Common myeloid progenitor, CD34-positive (primary cell): ENCODE data around the gene RASSF5.
A peak's percentile ranks its signal among the peaks of the same experiment; 100 is the strongest.

Experiments
- CTCF ChIA-PET: fragments of 350-600 bp; sonication (Branson Sonifier 250); formaldehyde crosslinking; loops from one replicate; lab custom pipeline; 2021; ENCODE audit warnings: antibody characterized with exemption; lab: Charles Lee
- POLR2A ChIA-PET: fragments of 350-600 bp; sonication (Branson Sonifier 250); formaldehyde crosslinking; loops from one replicate; lab custom pipeline; 2021; ENCODE audit warnings: antibody characterized with exemption; lab: Charles Lee
- DNase-seq, 3 donors: peaks; one replicate each; pipeline versions ENCODE4 v3.0.0 to v3.0.0-alpha.2; 2013
- H3K27ac ChIP-seq, 2 experiments: 1 replicate in 1 of 2; 2 replicates in 1 of 2; pipeline ENCODE4 v1.7.0; 2013; ENCODE audit warnings: inconsistent platforms in 2 of 2, low read length in 2 of 2, mild to moderate bottlenecking in 2 of 2, low read depth in 1 of 2, moderate library complexity in 1 of 2; ENCODE audit not compliant: severe bottlenecking in 2 of 2, insufficient read depth in 1 of 2, poor library complexity in 1 of 2
- H3K27me3 ChIP-seq, 5 experiments: replicated peaks in 2 of 5; 1 replicate in 3 of 5; 2 replicates in 2 of 5; pipeline versions ENCODE4 v1.6.1 to v1.7.0; 2013; ENCODE audit warnings: low read length in 4 of 5, mild to moderate bottlenecking in 2 of 5, moderate library complexity in 2 of 5, inconsistent platforms in 1 of 5; ENCODE audit not compliant: insufficient read depth in 5 of 5, control insufficient read depth in 4 of 5
- H3K36me3 ChIP-seq, 4 experiments: 1 replicate in 2 of 4; 2 replicates in 2 of 4; pipeline versions ENCODE4 v1.6.1 to v1.7.0; 2013; ENCODE audit warnings: low read length in 3 of 4, control low read depth in 1 of 4, mild to moderate bottlenecking in 1 of 4; ENCODE audit not compliant: control insufficient read depth in 4 of 4, insufficient read depth in 4 of 4
- H3K4me1 ChIP-seq, 4 experiments: 1 replicate in 3 of 4; 2 replicates in 1 of 4; pipeline versions ENCODE4 v1.6.1 to v1.7.1; 2013; ENCODE audit warnings: low read length in 3 of 4, mild to moderate bottlenecking in 3 of 4, control low read depth in 1 of 4, inconsistent platforms in 1 of 4, moderate library complexity in 1 of 4; ENCODE audit not compliant: control insufficient read depth in 4 of 4, insufficient read depth in 4 of 4; ENCODE audit errors: control extremely low read depth in 1 of 4
- H3K4me3 ChIP-seq, 7 experiments: 1 replicate in 4 of 7; 2 replicates in 3 of 7; pipeline versions ENCODE4 v1.5.1 to v1.7.0; 2013; ENCODE audit warnings: mild to moderate bottlenecking in 7 of 7, low read length in 6 of 7, moderate library complexity in 6 of 7, inconsistent platforms in 2 of 7, low read depth in 2 of 7, control low read depth in 1 of 7; ENCODE audit not compliant: insufficient read depth in 4 of 7, control insufficient read depth in 1 of 7; ENCODE audit errors: extremely low read depth in 1 of 7
- H3K9me3 ChIP-seq, 5 experiments: 1 replicate in 4 of 5; 2 replicates in 1 of 5; pipeline versions ENCODE4 v1.6.1 to v1.7.1; 2013; ENCODE audit warnings: low read length in 4 of 5, mild to moderate bottlenecking in 2 of 5, inconsistent platforms in 1 of 5, low read depth in 1 of 5, moderate library complexity in 1 of 5; ENCODE audit not compliant: control insufficient read depth in 4 of 5, insufficient read depth in 2 of 5; ENCODE audit errors: control extremely low read depth in 1 of 5
- WGBS: methylation state at CpG from one replicate; pipeline ENCODE4 v1.1.5; 2013; ENCODE audit not compliant: insufficient coverage; 5-methylcytosine and 5-hydroxymethylcytosine counted together

Gene RASSF5

DNA sequence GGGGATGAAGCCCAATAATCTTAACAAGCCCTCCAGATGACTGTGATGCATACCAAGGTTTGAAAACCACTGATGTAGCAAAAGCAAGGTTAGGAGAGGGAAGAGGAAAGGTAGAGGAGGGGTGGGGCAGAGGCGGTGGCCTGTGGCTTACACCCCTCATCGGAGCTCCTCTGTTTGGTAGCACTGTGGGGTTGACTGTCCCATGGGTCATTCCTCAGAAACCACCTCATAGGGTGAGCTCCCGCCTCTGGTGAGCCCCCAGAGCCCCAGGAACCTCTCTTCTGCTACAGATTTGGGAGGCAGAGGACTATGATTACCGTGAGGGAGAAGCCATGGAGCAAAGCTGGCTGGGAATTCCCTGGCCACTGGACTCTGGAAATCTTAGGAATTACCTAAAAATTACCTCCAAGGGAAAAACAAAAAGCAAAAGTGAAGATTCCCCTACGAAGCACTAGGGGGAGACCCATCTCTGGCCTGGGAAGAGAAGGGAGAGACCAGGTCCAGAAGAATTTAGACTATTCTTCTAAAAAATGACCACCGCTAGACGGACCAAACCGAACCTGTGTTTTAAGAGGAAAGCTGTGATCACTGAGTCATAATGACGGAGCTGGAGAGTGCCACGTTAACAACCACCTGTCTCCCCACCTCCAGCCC, 1.5 kb upstream of the RASSF5 start:
- Histone ChIP-seq H3K27ac (no peak overlapping the region), H3K9me3 (no peaks in the 10 kb centered on the region), H3K4me3 (no peak overlapping the region), H3K27me3 (peaks cover 0 to 51% (median 20%) of the 10 kb centered on the region in 5 experiments), H3K4me1 (peaks cover 0 to 38% (median 28%) of the 10 kb centered on the region in 4 experiments), H3K36me3 (no peaks in the 10 kb centered on the region)
- WGBS: 64% methylated on average over 4 of the region's 10 CpGs
- peak in 2 of 3 donors; percentile 9 to 14 for DNase-seq
- POLR2A ChIA-PET: no interaction called here
- CTCF ChIA-PET: interaction anchor here (0.6 to 3.1 kb wide), 15 partner anchors 8 to 944 kb away, joined by 3 to 23 read pairs (median 3); no protein-coding TSS in a partner anchor

- peak in 2 of 3 donors; percentile 32 to 38 for DNase-seq
- H3K36me3 ChIP-seq: no peaks in the 10 kb centered on the region
- no peaks in the 10 kb centered on the region for H3K9me3 ChIP-seq
- no peak overlapping the region for H3K27ac ChIP-seq
- peaks cover 0 to 51% (median 20%) of the 10 kb centered on the region in 5 experiments for H3K27me3 ChIP-seq
- POLR2A ChIA-PET: no interaction called here
- WGBS: 11% methylated on average over 38 of the region's 48 CpGs
- peaks cover 0 to 38% (median 28%) of the 10 kb centered on the region in 4 experiments for H3K4me1 ChIP-seq
- CTCF ChIA-PET: interaction anchor here (0.6 to 3.1 kb wide), 16 partner anchors 9 to 87 kb away, joined by 3 to 23 read pairs (median 4); no protein-coding TSS in a partner anchor
- H3K4me3 ChIP-seq: peak overlapping the region; percentile 29 to 76 (median 61)
These were observed 687 bp upstream of the RASSF5 start for GRCh38 chr1:206506405-206507283.

- POLR2A ChIA-PET: no interaction called here
- Histone ChIP-seq H3K4me1 (peaks cover 0 to 38% (median 31%) of the 10 kb centered on the region in 4 experiments), H3K27ac (no peak overlapping the region), H3K4me3 (peak overlapping the region in 4 of 7 experiments; percentile 61 to 76 (median 64)), H3K27me3 (peaks cover 0 to 51% (median 20%) of the 10 kb centered on the region in 5 experiments), H3K36me3 (no peaks in the 10 kb centered on the region), H3K9me3 (no peaks in the 10 kb centered on the region)
- CTCF ChIA-PET: interaction anchor here (1.5 to 3.1 kb wide), 3 partner anchors 13 to 84 kb away, joined by 4 to 23 read pairs (median 14); no protein-coding TSS in a partner anchor
- 14% methylated on average over 2 of the region's 15 CpGs for WGBS
- peak; percentile 14 to 26 (median 25) for DNase-seq
These were observed 979 bp downstream of the RASSF5 start for GRCh38 chr1:206508130-206508889.

- H3K27ac ChIP-seq: no peak overlapping the region
- H3K27me3 ChIP-seq: peaks cover 0 to 51% (median 20%) of the 10 kb centered on the region in 5 experiments
- ChIA-PET POLR2A (interaction anchor here (0.6 kb wide), 1 partner anchor 11 kb away, joined by 3 read pairs; no protein-coding TSS in a partner anchor), CTCF (no interaction called here)
- WGBS: 76% methylated on average over 5 of the region's 6 CpGs
- H3K36me3 ChIP-seq: no peaks in the 10 kb centered on the region
- DNase-seq: no peak
- peaks cover 0 to 38% (median 27%) of the 10 kb centered on the region in 4 experiments for H3K4me1 ChIP-seq
- H3K9me3 ChIP-seq: no peaks in the 10 kb centered on the region
- H3K4me3 ChIP-seq: no peak overlapping the region
These were observed 1.6 kb downstream of the RASSF5 start for GRCh38 chr1:206508956-206509355.

GRCh38 chr1:206509612-206510257, 2.4 kb downstream of the RASSF5 start:
- POLR2A ChIA-PET: interaction anchor here (0.6 kb wide), 1 partner anchor 12 kb away, joined by 3 read pairs; no protein-coding TSS in a partner anchor
- Histone ChIP-seq H3K9me3 (no peaks in the 10 kb centered on the region), H3K4me3 (no peak overlapping the region), H3K36me3 (no peaks in the 10 kb centered on the region), H3K27me3 (peaks cover 0 to 51% (median 20%) of the 10 kb centered on the region in 5 experiments), H3K27ac (no peak overlapping the region), H3K4me1 (peaks cover 0 to 33% (median 24%) of the 10 kb centered on the region in 4 experiments)
- no peak for DNase-seq
- CTCF ChIA-PET: interaction anchor here (1.6 kb wide), 1 partner anchor 75 kb away, joined by 4 read pairs; no protein-coding TSS in a partner anchor
- 93% methylated on average over 8 of the region's 12 CpGs for WGBS

GRCh38 chr1:206510371-206510770, 3.0 kb downstream of the RASSF5 start:
- H3K27me3 ChIP-seq: peaks cover 0 to 48% (median 20%) of the 10 kb centered on the region in 5 experiments
- WGBS: 94% methylated on average over 3 of the region's 5 CpGs
- no peaks in the 10 kb centered on the region for H3K36me3 ChIP-seq
- ChIA-PET POLR2A (no interaction called here), CTCF (interaction anchor here (1.6 kb wide), 1 partner anchor 74 kb away, joined by 4 read pairs; no protein-coding TSS in a partner anchor)
- H3K27ac ChIP-seq: no peak overlapping the region
- DNase-seq: no peak
- H3K4me3 ChIP-seq: no peak overlapping the region
- no peaks in the 10 kb centered on the region for H3K9me3 ChIP-seq
- peaks cover 0 to 33% (median 22%) of the 10 kb centered on the region in 4 experiments for H3K4me1 ChIP-seq
